GM13976 (cell line): ENCODE measurements around the gene FXR2.
"Not testable (repeated sequence)": the region's sequence is repeated elsewhere in the genome, so short reads cannot be mapped to it uniquely, and the experiment has no call there.

ENCODE experiments used
- DNase-seq: peaks from one replicate; pipeline ENCODE4 v3.0.0; 2012; ENCODE audit warnings: low spot score
- in situ Hi-C: fragments of 300-500 bp; cut with MboI; formaldehyde crosslinking; loops from one replicate; pipeline ENCODE4 v1.12.0; 2022; ENCODE audit warnings: low sequenced_read_pairs, mixed read lengths, inconsistent platforms; ENCODE audit not compliant: unreplicated experiment
- TF ChIP-seq, protein P1 (sequence below): IDR thresholded peaks from 2 replicates; pipeline ENCODE4 v1.5.1; 2012; ENCODE audit warnings: borderline replicate concordance, mild to moderate bottlenecking; ENCODE audit not compliant: insufficient read depth; ENCODE audit errors: extremely low read depth, missing control alignments, control extremely low read depth

Gene FXR2

DNA sequence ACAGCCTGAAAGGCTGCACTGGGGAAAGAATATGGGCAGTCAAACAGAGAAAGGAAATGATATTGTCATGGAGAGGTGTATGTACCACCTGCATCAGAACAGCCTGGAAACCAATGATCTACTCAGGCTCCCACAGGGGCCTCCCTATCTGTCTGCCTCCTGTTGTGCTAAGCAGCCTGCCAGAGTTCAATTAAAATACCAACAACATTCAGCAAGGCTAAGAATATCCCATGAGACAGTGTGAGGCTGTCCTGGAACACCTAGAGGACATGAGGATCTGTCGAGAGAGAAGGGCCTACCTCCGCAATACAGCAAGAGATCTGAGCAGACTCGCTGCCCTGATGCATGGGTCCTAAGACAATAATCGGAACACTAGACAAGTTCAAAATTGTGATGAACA is 8.4 kb downstream of the FXR2 start:
- TF ChIP-seq, protein P1, sequence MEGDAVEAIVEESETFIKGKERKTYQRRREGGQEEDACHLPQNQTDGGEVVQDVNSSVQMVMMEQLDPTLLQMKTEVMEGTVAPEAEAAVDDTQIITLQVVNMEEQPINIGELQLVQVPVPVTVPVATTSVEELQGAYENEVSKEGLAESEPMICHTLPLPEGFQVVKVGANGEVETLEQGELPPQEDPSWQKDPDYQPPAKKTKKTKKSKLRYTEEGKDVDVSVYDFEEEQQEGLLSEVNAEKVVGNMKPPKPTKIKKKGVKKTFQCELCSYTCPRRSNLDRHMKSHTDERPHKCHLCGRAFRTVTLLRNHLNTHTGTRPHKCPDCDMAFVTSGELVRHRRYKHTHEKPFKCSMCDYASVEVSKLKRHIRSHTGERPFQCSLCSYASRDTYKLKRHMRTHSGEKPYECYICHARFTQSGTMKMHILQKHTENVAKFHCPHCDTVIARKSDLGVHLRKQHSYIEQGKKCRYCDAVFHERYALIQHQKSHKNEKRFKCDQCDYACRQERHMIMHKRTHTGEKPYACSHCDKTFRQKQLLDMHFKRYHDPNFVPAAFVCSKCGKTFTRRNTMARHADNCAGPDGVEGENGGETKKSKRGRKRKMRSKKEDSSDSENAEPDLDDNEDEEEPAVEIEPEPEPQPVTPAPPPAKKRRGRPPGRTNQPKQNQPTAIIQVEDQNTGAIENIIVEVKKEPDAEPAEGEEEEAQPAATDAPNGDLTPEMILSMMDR: no peak
- in situ Hi-C loops: no loop called here
- no peak for DNase-seq

- DNase-seq, in situ Hi-C loops: not testable (repeated sequence)
Measured at GRCh38 chr17:7597561-7597960, 17.1 kb downstream of the FXR2 start.

DNA sequence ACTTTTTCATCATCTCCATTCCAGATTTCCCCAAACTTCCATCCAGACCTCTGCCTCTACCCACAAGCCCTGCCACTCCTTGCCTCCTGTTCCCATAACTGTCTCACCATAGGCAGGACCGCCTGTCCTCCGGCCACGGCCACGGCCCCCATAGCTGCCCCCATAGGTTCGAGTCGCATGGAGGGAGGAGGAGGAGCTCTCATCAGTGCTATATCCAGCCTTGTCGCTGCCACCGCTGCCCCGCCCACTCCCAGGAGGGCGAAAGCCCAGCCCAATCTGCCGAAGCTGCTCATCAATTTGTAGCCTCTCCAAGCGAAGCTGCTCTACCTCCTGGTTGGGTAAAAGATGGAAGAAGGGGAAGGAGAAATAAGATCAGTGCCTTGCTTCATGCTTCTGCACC is 21.4 kb downstream of the FXR2 start:
- in situ Hi-C loops: no loop called here
- no peak for DNase-seq
- TF ChIP-seq, protein P1: no peak

DNA sequence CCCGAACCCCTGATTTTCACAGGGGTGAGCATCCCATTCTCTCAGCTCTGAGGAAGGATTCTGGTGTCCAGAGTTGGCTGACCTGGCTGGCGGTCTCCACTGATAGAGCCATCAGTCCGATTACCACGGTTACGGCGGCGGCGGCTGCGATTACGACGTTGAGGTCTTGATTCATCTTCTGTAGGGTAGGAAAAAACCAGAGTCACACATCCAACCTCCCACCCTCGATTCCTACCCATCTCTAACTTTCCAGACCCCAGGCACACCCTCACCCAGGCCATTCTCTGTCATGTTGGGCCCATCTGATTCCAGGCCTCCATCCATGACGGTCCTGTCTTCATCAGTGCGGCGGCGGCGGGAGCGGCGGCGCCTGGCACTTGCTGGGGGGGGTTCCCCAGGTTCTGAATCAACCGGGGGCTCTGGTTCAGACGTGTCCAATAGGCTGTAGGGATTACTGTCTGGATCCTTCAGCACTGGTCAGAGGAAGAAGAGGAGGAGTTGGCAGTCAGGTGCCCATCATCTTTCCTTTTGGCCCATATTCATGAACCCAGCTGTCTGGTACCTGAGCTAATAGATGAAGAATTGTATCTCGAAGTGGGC is 22.2 kb downstream of the FXR2 start:
- no peak for DNase-seq
- in situ Hi-C loops: no loop called here
- TF ChIP-seq, protein P1: no peak

DNA sequence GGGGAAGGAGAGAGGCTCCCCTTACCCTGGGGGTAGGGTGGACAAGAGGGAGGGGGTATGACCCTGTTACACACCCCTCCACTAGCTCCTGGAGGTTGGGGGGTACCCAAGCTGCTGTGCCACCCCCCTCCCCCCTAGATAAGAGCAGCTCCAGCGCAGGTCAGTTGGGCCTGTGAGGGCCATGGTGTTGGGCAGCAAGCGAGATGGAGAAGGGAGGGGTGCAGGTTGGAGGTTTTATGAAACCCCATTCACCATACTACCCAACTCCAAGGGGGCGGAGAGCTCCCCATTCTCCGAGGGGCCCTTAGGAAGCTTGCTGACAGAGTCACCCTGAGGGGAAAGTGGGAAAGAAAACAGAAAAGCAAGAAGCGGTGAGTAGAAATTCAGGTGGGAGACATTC is 23.1 kb downstream of the FXR2 start:
- in situ Hi-C loops: no loop called here
- no peak for DNase-seq
- TF ChIP-seq, protein P1: no peak

GRCh38 chr17:7590743-7591142 is 24.0 kb downstream of the FXR2 start:
- in situ Hi-C loops: no loop called here
- TF ChIP-seq, protein P1: no peak
- DNase-seq: no peak

GRCh38 chr17:7589891-7590691 is 24.6 kb downstream of the FXR2 start, which contains the start of gene SOX15:
Gene SOX15, minus strand, starts transcription at chr17:7590094. Its CDS starts 418 bp downstream, at chr17:7589676.
- in situ Hi-C loops: no loop called here
- no peak for DNase-seq
- TF ChIP-seq, protein P1: no peak
